CD14-positive monocyte (primary cell): Measurements from ENCODE around the gene NEMP2. TPM values are rescaled to one million over a fixed set of nuclear protein-coding genes. Genes with fewer than 3 reads are reported as not detected.

Experiments used
- DNase-seq, 3 donors: peaks; one replicate each; pipeline ENCODE4 v3.0.0-alpha.2; 2011 to 2022
- H2AFZ ChIP-seq: 2 replicates; pipeline ENCODE4 v1.6.0; 2012; ENCODE audit warnings: mild to moderate bottlenecking, low read depth, low read length, inconsistent platforms; ENCODE audit not compliant: insufficient read depth, poor library complexity, severe bottlenecking
- H3K27ac ChIP-seq, 2 donors: 1 replicate in 1 of 2; 2 replicates in 1 of 2; pipeline ENCODE4 v1.5.1; 2012 to 2013; ENCODE audit warnings: low read length in 2 of 2, control low read depth in 1 of 2, inconsistent platforms in 1 of 2, low read depth in 1 of 2, mild to moderate bottlenecking in 1 of 2
- H3K27me3 ChIP-seq, 2 donors: one replicate each; pipeline versions ENCODE4 v1.6.0 to v1.6.1; 2011 to 2013; ENCODE audit warnings: low read length in 2 of 2; ENCODE audit not compliant: control insufficient read depth in 2 of 2, insufficient read depth in 2 of 2
- H3K36me3 ChIP-seq, 2 donors: replicated peaks in 1 of 2; 1 replicate in 1 of 2; 2 replicates in 1 of 2; pipeline versions ENCODE4 v1.5.1 to v1.6.1; 2012 to 2013; ENCODE audit warnings: low read length in 2 of 2, control low read depth in 1 of 2, inconsistent platforms in 1 of 2, mild to moderate bottlenecking in 1 of 2; ENCODE audit not compliant: insufficient read depth in 2 of 2, control insufficient read depth in 1 of 2
- H3K4me1 ChIP-seq, 2 donors: 1 replicate in 1 of 2; 2 replicates in 1 of 2; pipeline versions ENCODE4 v1.5.1 to v1.6.1; 2012 to 2013; ENCODE audit warnings: low read length in 2 of 2, control low read depth in 1 of 2, inconsistent platforms in 1 of 2, mild to moderate bottlenecking in 1 of 2, moderate library complexity in 1 of 2; ENCODE audit not compliant: insufficient read depth in 2 of 2, control insufficient read depth in 1 of 2
- H3K4me2 ChIP-seq: replicated peaks from 2 replicates; pipeline ENCODE3; 2012; ENCODE audit warnings: low read length, moderate library complexity, mild to moderate bottlenecking; ENCODE audit not compliant: poor library complexity, severe bottlenecking; ENCODE audit errors: extremely low read depth
- H3K4me3 ChIP-seq, 3 experiments: fragments of 200-600 bp in 1 of 3; sonication (generic) in 1 of 3; replicated peaks in 1 of 3; 1 replicate in 2 of 3; 2 replicates in 1 of 3; pipeline ENCODE4 v1.5.1; 2011 to 2013; ENCODE audit warnings: low read length in 3 of 3, mild to moderate bottlenecking in 3 of 3, control low read depth in 2 of 3, low read depth in 2 of 3, inconsistent platforms in 1 of 3, moderate library complexity in 1 of 3
- H3K79me2 ChIP-seq: 2 replicates; pipeline ENCODE4 v1.6.0; 2012; ENCODE audit warnings: mild to moderate bottlenecking, control low read depth, inconsistent platforms, low read length, moderate library complexity; ENCODE audit not compliant: insufficient read depth
- H3K9ac ChIP-seq: 2 replicates; pipeline ENCODE4 v1.6.0; 2017; ENCODE audit warnings: low read length, mild to moderate bottlenecking; ENCODE audit not compliant: insufficient read depth, poor library complexity, severe bottlenecking
- H3K9me3 ChIP-seq, 2 donors: replicated peaks in 1 of 2; 1 replicate in 1 of 2; 2 replicates in 1 of 2; pipeline versions ENCODE4 v1.5.1 to v1.6.1; 2012 to 2013; ENCODE audit warnings: low read length in 2 of 2, control low read depth in 1 of 2; ENCODE audit not compliant: control insufficient read depth in 1 of 2, insufficient read depth in 1 of 2
- H4K20me1 ChIP-seq: 2 replicates; pipeline ENCODE4 v1.6.0; 2012; ENCODE audit warnings: mild to moderate bottlenecking, low read length, control low read depth, moderate library complexity; ENCODE audit not compliant: insufficient read depth
- H3K27ac Mint-ChIP-seq, 7 donors: one replicate each; pipeline ENCODE4 v1.8.0; 2020; ENCODE audit warnings: mild to moderate bottlenecking in 7 of 7, mixed read lengths in 7 of 7, moderate library complexity in 6 of 7, inconsistent platforms in 2 of 7
- H3K27me3 Mint-ChIP-seq, 3 donors: one replicate each; pipeline ENCODE4 v1.8.0; 2021 to 2022; ENCODE audit warnings: low read depth in 3 of 3, mild to moderate bottlenecking in 3 of 3, mixed read lengths in 3 of 3, moderate library complexity in 3 of 3, inconsistent platforms in 1 of 3
- H3K36me3 Mint-ChIP-seq, 2 donors: one replicate each; pipeline ENCODE4 v1.8.0; 2020; ENCODE audit warnings: mixed read lengths in 2 of 2, inconsistent platforms in 1 of 2, mild to moderate bottlenecking in 1 of 2
- H3K4me1 Mint-ChIP-seq: one replicate; pipeline ENCODE4 v1.8.0; 2020; ENCODE audit warnings: mild to moderate bottlenecking, mixed read lengths
- H3K4me3 Mint-ChIP-seq, 2 donors: one replicate each; pipeline ENCODE4 v1.8.0; 2020; ENCODE audit warnings: mild to moderate bottlenecking in 2 of 2, mixed read lengths in 2 of 2, moderate library complexity in 1 of 2
- H3K9me3 Mint-ChIP-seq, 7 donors: one replicate each; pipeline ENCODE4 v1.8.0; 2020 to 2022; ENCODE audit warnings: mixed read lengths in 7 of 7, mild to moderate bottlenecking in 6 of 7, moderate library complexity in 6 of 7, inconsistent platforms in 2 of 7
- WGBS: methylation state at CpG from one replicate; pipeline ENCODE4 v1.1.5; 2013; ENCODE audit warnings: missing lambda C conversion rate; ENCODE audit not compliant: insufficient coverage; 5-methylcytosine and 5-hydroxymethylcytosine counted together
- intact Hi-C, 2 donors: fragments of 100-400 bp; cut with micrococcal nuclease; formaldehyde crosslinking; loops; one replicate each; pipeline versions ENCODE4 v1.15.0 to v1.15.1; 2023
- polyA plus RNA-seq, 3 donors: library from polyadenylated mRNA; depleted of rRNA in 1 of 3; unstranded in 2 of 3; stranded (reverse) in 1 of 3; fragments of 300-500 nt in 2 of 3; fragments of >200 nt in 1 of 3; fragmentation: Illumina TruSeq in 2 of 3; gene quantifications; 1 replicate in 2 of 3; 2 replicates in 1 of 3; pipeline ENCODE4 v1.2.3, GENCODE V29; 2012 to 2021
- TF ChIP-seq, protein P1 (sequence below): fragments of 200-600 bp; IDR thresholded peaks from one replicate; pipeline ENCODE4 v1.8.0; 2022; ENCODE audit warnings: antibody characterized with exemption, mild to moderate bottlenecking

The NEMP2 gene
- polyA plus RNA-seq, 3 donors: 0.44 to 2.5 (median 1.5) TPM

GRCh38 chr2:190526105-190526750, 8.3 kb downstream of the NEMP2 start:
- intact Hi-C loops: no loop called here
- Histone ChIP-seq H3K36me3 (no peaks in the 10 kb centered on the region), H3K79me2 (peaks cover 10% of the 10 kb centered on the region), H3K9me3 (no peaks in the 10 kb centered on the region), H2AFZ (peak overlapping the region; percentile 74), H4K20me1 (no peaks in the 10 kb centered on the region), H3K4me3 (peak overlapping the region in 1 of 3 experiments; percentile 55), H3K27me3 (no peaks in the 10 kb centered on the region), H3K4me2 (peak overlapping the region; percentile 61), H3K9ac (no peak overlapping the region), H3K27ac (peak overlapping the region; percentile 63 to 86), H3K4me1 (peaks cover 51 to 54% of the 10 kb centered on the region in 2 donors)
- Mint-ChIP-seq H3K27me3 (peaks cover 0 to 5% (median 2%) of the 10 kb centered on the region in 3 donors), H3K36me3 (peaks cover 8 to 13% of the 10 kb centered on the region in 2 donors), H3K4me3 (peak overlapping the region; percentile 59 to 76), H3K9me3 (peaks cover 0 to 3% (median 0%) of the 10 kb centered on the region in 7 donors), H3K4me1 (peaks cover 59% of the 10 kb centered on the region), H3K27ac (peak overlapping the region; percentile 87 to 96 (median 91))
- TF ChIP-seq, protein P1, sequence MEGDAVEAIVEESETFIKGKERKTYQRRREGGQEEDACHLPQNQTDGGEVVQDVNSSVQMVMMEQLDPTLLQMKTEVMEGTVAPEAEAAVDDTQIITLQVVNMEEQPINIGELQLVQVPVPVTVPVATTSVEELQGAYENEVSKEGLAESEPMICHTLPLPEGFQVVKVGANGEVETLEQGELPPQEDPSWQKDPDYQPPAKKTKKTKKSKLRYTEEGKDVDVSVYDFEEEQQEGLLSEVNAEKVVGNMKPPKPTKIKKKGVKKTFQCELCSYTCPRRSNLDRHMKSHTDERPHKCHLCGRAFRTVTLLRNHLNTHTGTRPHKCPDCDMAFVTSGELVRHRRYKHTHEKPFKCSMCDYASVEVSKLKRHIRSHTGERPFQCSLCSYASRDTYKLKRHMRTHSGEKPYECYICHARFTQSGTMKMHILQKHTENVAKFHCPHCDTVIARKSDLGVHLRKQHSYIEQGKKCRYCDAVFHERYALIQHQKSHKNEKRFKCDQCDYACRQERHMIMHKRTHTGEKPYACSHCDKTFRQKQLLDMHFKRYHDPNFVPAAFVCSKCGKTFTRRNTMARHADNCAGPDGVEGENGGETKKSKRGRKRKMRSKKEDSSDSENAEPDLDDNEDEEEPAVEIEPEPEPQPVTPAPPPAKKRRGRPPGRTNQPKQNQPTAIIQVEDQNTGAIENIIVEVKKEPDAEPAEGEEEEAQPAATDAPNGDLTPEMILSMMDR: no peak
- DNase-seq: peak; percentile 25 to 61 (median 31)
- WGBS: no CpG with 5 or more reads among the region's 4 CpGs

- Histone ChIP-seq H3K9me3 (no peaks in the 10 kb centered on the region), H3K27ac (peak overlapping the region in 1 of 2 donors; percentile 86), H4K20me1 (no peaks in the 10 kb centered on the region), H2AFZ (no peak overlapping the region), H3K36me3 (no peaks in the 10 kb centered on the region), H3K4me3 (no peak overlapping the region), H3K27me3 (no peaks in the 10 kb centered on the region), H3K4me1 (peaks cover 46 to 51% of the 10 kb centered on the region in 2 donors), H3K9ac (no peak overlapping the region), H3K4me2 (no peak overlapping the region), H3K79me2 (peaks cover 10% of the 10 kb centered on the region)
- Mint-ChIP-seq H3K36me3 (peaks cover 8 to 13% of the 10 kb centered on the region in 2 donors), H3K4me3 (no peak overlapping the region), H3K27me3 (peaks cover 0 to 6% (median 6%) of the 10 kb centered on the region in 3 donors), H3K4me1 (peaks cover 58% of the 10 kb centered on the region), H3K27ac (no peak overlapping the region), H3K9me3 (peaks cover 0 to 3% (median 0%) of the 10 kb centered on the region in 7 donors)
- intact Hi-C loops: no loop called here
- TF ChIP-seq, protein P1: no peak
- no peak for DNase-seq
Measured at GRCh38 chr2:190524928-190525327, 9.6 kb downstream of the NEMP2 start.
